NCI-H128 (cell line): ENCODE data around the gene SLC29A2.
"Not testable (repeated sequence)": the region's sequence is repeated elsewhere in the genome, so short reads cannot be mapped to it uniquely, and the experiment has no call there.

Experiments
- DNase-seq: peaks from one replicate; lab custom pipeline; 2025; ENCODE audit not compliant: unreplicated experiment; lab: John Stamatoyannopoulos, UW

The SLC29A2 gene

GRCh38 chr11:66321606-66322005, 50.0 kb downstream of the SLC29A2 start:
- DNase-seq: no peak

- not testable (repeated sequence) for DNase-seq
Measured at GRCh38 chr11:66320748-66321147, 50.8 kb downstream of the SLC29A2 start.

GRCh38 chr11:66320289-66320688, 51.3 kb downstream of the SLC29A2 start:
- not testable (repeated sequence) for DNase-seq

- no peak for DNase-seq
Measured at GRCh38 chr11:66318600-66318970, 53.0 kb downstream of the SLC29A2 start.

GRCh38 chr11:66317723-66318599, 53.6 kb downstream of the SLC29A2 start:
- DNase-seq: no peak

- no peak for DNase-seq
Measured at GRCh38 chr11:66317322-66317722, 54.2 kb downstream of the SLC29A2 start.

GRCh38 chr11:66316849-66317251, 54.7 kb downstream of the SLC29A2 start, which contains the start of gene CD248:
Gene CD248, minus strand, starts transcription at chr11:66317044. Its CDS starts 17 bp downstream, at chr11:66317027.
- DNase-seq: no peak

- no peak for DNase-seq
Measured at GRCh38 chr11:66315921-66316811, 55.4 kb downstream of the SLC29A2 start.

GRCh38 chr11:66315498-66315885, 56.1 kb downstream of the SLC29A2 start:
- DNase-seq: no peak

- no peak for DNase-seq
Measured at GRCh38 chr11:66314561-66315497, 56.7 kb downstream of the SLC29A2 start.

- DNase-seq: no peak
Measured at GRCh38 chr11:66314186-66314501, 57.4 kb downstream of the SLC29A2 start.

GRCh38 chr11:66313321-66314185, 58.0 kb downstream of the SLC29A2 start:
- DNase-seq: no peak

GRCh38 chr11:66312549-66313320, 58.8 kb downstream of the SLC29A2 start:
- peak; percentile 88 for DNase-seq
